Iris pigment epithelial cell (primary cell): ENCODE data around the gene GRK1.
"Not testable (repeated sequence)": the region's sequence is repeated elsewhere in the genome, so short reads cannot be mapped to it uniquely, and the experiment has no call there.

Experiments used
- DNase-seq: peaks from one replicate; pipeline ENCODE4 v3.0.0-alpha.2; 2011; ENCODE audit warnings: low read depth

The GRK1 gene

GRCh38 chr13:113665597-113666328 is 1.3 kb upstream of the GRK1 start:
- DNase-seq: no peak

GRCh38 chr13:113666329-113666670 is 719 bp upstream of the GRK1 start:
- DNase-seq: no peak

GRCh38 chr13:113667771-113668490 is 912 bp downstream of the GRK1 start:
- no peak for DNase-seq

- DNase-seq: no peak
Observed at GRCh38 chr13:113668491-113668971, 1.5 kb downstream of the GRK1 start.

- no peak for DNase-seq
Observed at GRCh38 chr13:113669231-113669754, 2.3 kb downstream of the GRK1 start.

GRCh38 chr13:113669755-113670341 is 2.8 kb downstream of the GRK1 start:
- DNase-seq: no peak

- DNase-seq: no peak
Observed at GRCh38 chr13:113670541-113670940, 3.5 kb downstream of the GRK1 start.

GRCh38 chr13:113671066-113672001 is 4.3 kb downstream of the GRK1 start:
- DNase-seq: no peak

GRCh38 chr13:113672002-113672651 is 5.1 kb downstream of the GRK1 start:
- DNase-seq: no peak

- DNase-seq: no peak
Observed at GRCh38 chr13:113722921-113723320, 55.9 kb downstream of the GRK1 start.

- no peak for DNase-seq
Observed at GRCh38 chr13:113723410-113724015, 56.5 kb downstream of the GRK1 start.

GRCh38 chr13:113724016-113724758 is 57.2 kb downstream of the GRK1 start:
- DNase-seq: no peak

- DNase-seq: peak; percentile 60
Observed at GRCh38 chr13:113724780-113725315, 57.8 kb downstream of the GRK1 start.

- not testable (repeated sequence) for DNase-seq
Observed at GRCh38 chr13:113725329-113726105, 58.5 kb downstream of the GRK1 start.

GRCh38 chr13:113726106-113726821 is 59.2 kb downstream of the GRK1 start:
- not testable (repeated sequence) for DNase-seq

GRCh38 chr13:113726961-113727411 is 60.0 kb downstream of the GRK1 start:
- DNase-seq: peak; percentile 53

- DNase-seq: no peak
Observed at GRCh38 chr13:113728571-113729054, 61.6 kb downstream of the GRK1 start.
